ENCODE data around the gene LAMTOR3.
A peak's percentile ranks its signal among the peaks of the same experiment; 100 is the strongest.

- TF ChIP-seq CTCF (IDR thresholded peaks at IDR 0.05): no peak
- TF ChIP-seq POLR2A (IDR thresholded peaks at IDR 0.05): peak in 1 of 2 donors; percentile 44
These were observed 24.4 kb upstream of the LAMTOR3 start for GRCh38 chr4:99918656-99919055.
